GM12801 (cell line): ENCODE data around the gene UBAC1.

Experiments used
- CTCF ChIP-seq: IDR thresholded peaks from one replicate; pipeline ENCODE4 v1.5.1; 2011; ENCODE audit warnings: control low read depth; ENCODE audit not compliant: insufficient read length; ENCODE audit errors: extremely low read depth

UBAC1 gene

DNA sequence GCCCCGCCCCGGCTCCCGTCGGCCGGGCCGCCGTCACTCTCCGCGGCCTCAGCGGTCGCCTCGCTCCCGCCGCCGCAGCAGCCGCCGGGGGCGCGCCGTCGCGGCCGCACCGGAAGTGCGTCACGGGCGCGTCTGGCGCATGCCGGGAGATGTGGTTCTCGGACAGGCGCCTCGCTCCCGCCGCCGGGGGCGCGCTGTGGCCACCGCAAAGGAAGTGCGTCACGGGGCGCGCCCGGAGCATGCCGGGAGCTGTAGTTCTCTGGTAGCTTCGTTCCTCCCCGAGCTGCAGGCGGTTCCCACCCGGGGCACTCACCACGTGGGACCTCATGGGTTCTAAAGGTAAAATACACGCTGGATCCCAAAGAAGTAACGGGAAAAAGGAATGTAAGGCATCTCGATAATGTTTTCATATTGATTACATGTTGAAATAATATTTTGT lies at the start of gene UBAC1:
UBAC1 (minus strand) TSS at position 97 of the 439 bp plus-strand sequence. CDS start 211 bp downstream, outside the sequence.
- no peak for TF ChIP-seq CTCF

- no peak for TF ChIP-seq CTCF
Measured at GRCh38 chr9:136010615-136011361, 49.6 kb upstream of the UBAC1 start.

DNA sequence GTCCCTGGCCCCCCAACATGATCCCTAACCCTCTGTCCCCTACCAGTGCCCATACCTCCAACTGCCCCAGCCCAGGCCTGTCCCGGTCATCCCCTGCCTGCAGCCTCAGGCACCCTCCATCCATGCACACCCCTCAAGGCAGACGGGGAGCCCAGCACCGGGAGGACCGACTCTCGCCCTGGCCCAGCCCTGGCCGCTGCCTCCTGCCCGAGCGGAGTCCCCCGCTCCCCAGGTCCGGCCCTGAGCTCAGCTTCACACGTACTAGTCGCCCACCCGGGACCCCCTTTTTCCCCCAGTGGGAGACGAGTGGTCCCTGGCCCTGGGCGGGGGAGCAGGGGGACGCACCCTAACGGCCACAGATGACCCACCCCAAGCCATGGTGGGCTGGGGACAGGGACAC lies 49.0 kb upstream of the UBAC1 start:
- TF ChIP-seq CTCF, result no peak

- no peak for TF ChIP-seq CTCF
Measured at GRCh38 chr9:136009516-136009915, 48.3 kb upstream of the UBAC1 start.

GRCh38 chr9:136008693-136008997 lies 47.5 kb upstream of the UBAC1 start:
- TF ChIP-seq CTCF, result no peak

DNA sequence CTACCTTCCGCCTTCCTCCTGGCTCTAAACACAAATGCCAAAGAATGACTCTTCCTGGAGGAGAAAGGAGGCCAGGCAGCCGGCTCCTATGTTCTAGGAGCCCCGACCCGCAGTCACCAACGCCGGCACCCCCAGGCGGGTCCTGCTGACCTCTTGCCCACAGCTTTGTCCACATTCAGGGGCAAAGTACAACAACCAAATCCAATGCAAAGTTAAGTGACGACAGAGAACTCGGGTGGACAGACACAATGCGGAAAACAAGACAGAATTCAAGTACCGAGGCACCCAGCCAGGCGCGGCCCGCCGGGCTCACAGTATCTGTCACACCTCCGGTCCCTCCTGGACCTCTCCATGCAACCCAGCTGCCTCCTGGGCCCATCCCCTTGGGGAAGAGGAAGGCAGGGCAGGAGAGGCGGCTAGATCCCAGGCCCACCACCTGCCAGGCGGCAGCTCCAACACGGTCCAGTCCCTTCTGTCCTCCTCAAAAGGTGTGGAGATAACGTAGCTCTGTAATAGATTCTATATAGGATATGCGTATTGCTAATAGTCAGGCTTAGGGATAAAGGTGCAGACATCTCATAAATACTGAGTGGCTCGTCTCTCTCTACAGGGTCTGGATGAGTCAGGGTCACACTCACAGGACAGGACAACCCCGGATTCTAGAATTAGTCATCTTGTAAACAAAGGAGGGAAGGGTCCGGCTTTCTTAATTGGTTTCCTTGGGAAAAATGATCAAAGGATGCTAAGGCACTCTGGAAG lies 46.9 kb upstream of the UBAC1 start:
- no peak for TF ChIP-seq CTCF

DNA sequence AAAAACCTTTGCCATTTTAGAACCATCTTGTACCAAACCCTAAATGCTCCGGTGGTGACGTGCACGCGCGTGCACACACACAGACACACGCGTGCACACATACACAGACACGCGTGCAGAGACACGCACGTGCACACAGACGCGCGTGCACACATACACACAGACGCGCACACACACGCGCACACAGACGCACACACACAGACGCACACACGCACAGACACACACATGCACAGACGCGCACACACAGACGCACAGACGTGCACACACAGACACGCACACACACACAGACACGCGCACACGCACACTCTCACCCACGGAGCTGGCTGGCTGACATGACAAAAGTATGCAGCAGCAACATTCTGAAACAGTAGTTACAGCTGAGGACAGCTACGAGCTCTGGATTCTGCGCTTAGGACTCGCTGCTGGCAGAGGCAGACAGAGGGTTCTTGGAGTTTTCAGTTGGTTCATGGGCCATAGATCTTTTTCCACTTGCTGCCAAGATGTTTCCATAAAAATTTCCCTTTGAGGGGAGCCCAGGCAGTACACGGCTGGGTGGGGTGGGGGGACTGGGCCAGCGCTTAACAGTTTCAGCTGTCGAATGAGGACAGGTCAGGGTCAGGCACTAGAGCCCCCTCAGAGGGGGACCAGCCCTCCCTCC lies 46.2 kb upstream of the UBAC1 start:
- TF ChIP-seq CTCF, result no peak
